ENCODE results near the gene THSD7B. TPM values are rescaled to one million over a fixed set of nuclear protein-coding genes. Genes with fewer than 3 reads are reported as not detected.

THSD7B gene
- total RNA-seq, 4 donors from 2014 or later = 0.27 TPM; not detected in 3

DNA sequence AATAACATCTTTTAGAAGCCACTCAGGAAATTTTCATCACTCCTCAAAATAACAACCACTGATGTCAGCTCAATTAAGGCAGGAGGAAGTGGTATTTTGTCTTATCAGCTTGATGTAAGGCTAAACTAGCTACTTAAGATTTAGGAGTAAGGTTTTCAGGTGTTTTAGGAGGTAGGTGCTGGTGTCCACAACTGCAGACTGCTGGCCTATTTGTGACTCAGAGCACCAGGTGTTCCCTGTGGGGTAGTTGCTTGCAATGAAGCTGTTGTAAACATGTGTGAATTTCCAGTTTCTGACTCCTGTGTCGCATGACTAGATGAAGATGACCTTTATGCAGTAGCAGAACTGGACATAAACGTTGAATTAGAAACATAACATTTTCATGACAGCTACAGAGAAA is 164.2 kb downstream of the THSD7B start:
- DNase-seq = no peak
- intact Hi-C loops (cut with DNase I; ENCODE audit: low total_unique reads) = no loop called here
- Histone ChIP-seq H3K4me1 (no peaks in the 10 kb centered on the region), H3K27ac (no peak overlapping the region), H3K27me3 (no peaks in the 10 kb centered on the region), H3K9me3 (no peaks in the 10 kb centered on the region), H3K4me3 (no peak overlapping the region), H3K36me3 (no peaks in the 10 kb centered on the region)
- WGBS, 2 donors (ENCODE audit: low coverage in 1 of 2) = 46 to 51% methylated on average over 2 of the region's 2 CpGs
- in situ Hi-C loops (cut with MboI; ENCODE audit: low pct_ligation_motif_present in 1 of 4, low pct_unique_long_range_greater_than_20kb in 1 of 4, low sequenced_read_pairs in 3 of 4) = no loop called here
- TF ChIP-seq POLR2A (IDR thresholded peaks at IDR 0.05) (no peak), EP300 (IDR thresholded peaks at IDR 0.05; ENCODE audit: low read depth) (no peak), POLR2AphosphoS5 (IDR thresholded peaks at IDR 0.05) (no peak)
- TF ChIP-seq, protein P1, sequence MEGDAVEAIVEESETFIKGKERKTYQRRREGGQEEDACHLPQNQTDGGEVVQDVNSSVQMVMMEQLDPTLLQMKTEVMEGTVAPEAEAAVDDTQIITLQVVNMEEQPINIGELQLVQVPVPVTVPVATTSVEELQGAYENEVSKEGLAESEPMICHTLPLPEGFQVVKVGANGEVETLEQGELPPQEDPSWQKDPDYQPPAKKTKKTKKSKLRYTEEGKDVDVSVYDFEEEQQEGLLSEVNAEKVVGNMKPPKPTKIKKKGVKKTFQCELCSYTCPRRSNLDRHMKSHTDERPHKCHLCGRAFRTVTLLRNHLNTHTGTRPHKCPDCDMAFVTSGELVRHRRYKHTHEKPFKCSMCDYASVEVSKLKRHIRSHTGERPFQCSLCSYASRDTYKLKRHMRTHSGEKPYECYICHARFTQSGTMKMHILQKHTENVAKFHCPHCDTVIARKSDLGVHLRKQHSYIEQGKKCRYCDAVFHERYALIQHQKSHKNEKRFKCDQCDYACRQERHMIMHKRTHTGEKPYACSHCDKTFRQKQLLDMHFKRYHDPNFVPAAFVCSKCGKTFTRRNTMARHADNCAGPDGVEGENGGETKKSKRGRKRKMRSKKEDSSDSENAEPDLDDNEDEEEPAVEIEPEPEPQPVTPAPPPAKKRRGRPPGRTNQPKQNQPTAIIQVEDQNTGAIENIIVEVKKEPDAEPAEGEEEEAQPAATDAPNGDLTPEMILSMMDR (IDR thresholded peaks at IDR 0.05) = no peak

DNA sequence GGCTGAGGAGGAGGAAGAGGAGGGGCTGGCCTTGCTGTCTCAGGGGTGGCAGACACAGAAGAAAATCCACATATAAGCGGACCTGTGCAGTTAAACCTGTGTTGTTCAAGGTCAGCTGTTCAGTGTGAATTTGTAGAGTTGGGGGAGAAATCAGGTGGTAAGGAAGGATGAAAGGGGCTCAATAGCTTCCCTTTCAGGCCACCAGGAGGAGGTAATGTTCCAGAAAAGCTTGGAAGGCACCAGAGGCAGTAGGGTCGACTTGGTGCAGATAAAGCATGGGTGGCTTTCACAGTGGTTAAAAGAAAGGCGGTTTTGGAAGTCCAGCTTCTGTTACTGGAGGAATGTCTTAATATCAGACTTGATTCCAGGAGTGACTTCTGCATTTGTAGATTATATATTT is 167.4 kb downstream of the THSD7B start:
- no peak overlapping the region for H3K27ac ChIP-seq
- H3K9me3 ChIP-seq = no peaks in the 10 kb centered on the region
- no peaks in the 10 kb centered on the region for H3K36me3 ChIP-seq
- no peak for DNase-seq
- intact Hi-C loops (cut with DNase I; ENCODE audit: low total_unique reads) = no loop called here
- H3K27me3 ChIP-seq = no peaks in the 10 kb centered on the region
- H3K4me3 ChIP-seq = no peak overlapping the region
- 38 to 50% methylated on average over 2 to 3 of the region's 3 CpGs for WGBS, 2 donors (ENCODE audit: low coverage in 1 of 2)
- H3K4me1 ChIP-seq = no peaks in the 10 kb centered on the region
- in situ Hi-C loops (cut with MboI; ENCODE audit: low pct_ligation_motif_present in 1 of 4, low pct_unique_long_range_greater_than_20kb in 1 of 4, low sequenced_read_pairs in 3 of 4) = no loop called here
- no peak for TF ChIP-seq POLR2A (IDR thresholded peaks at IDR 0.05)
- TF ChIP-seq, protein P1 (IDR thresholded peaks at IDR 0.05) = peak in 1 of 5 experiments; percentile 9

DNA sequence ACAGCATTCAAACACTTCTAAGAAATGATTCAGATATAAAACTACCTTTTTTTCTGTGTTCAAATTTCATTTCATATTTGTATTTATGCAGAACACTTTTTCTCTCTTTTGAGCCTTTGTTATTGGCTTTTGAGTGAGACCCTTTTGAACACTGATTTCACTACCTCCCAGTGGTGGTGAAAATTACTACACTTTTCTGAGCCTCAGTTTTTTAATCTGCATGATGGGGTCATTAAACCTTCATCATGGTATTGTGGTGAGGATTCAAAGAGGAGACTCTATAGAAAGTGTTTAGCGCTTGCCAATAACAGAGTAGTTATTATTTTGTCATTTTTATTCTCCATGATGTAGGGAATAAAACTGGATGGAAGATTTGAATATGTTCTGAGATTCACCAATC is 169.8 kb downstream of the THSD7B start:
- no peaks in the 10 kb centered on the region for H3K27me3 ChIP-seq
- no peak for DNase-seq
- H3K9me3 ChIP-seq = no peaks in the 10 kb centered on the region
- H3K27ac ChIP-seq = no peak overlapping the region
- H3K36me3 ChIP-seq = no peaks in the 10 kb centered on the region
- no peak overlapping the region for H3K4me3 ChIP-seq
- in situ Hi-C loops (cut with MboI; ENCODE audit: low pct_ligation_motif_present in 1 of 4, low pct_unique_long_range_greater_than_20kb in 1 of 4, low sequenced_read_pairs in 3 of 4) (no loop called here), intact Hi-C loops (cut with DNase I; ENCODE audit: low total_unique reads) (no loop called here)
- TF ChIP-seq POLR2A (IDR thresholded peaks at IDR 0.05) = no peak
- TF ChIP-seq EP300 (IDR thresholded peaks at IDR 0.05; ENCODE audit: low read depth) = no peak
- TF ChIP-seq, protein P1 (IDR thresholded peaks at IDR 0.05) = no peak
- TF ChIP-seq POLR2AphosphoS5 (IDR thresholded peaks at IDR 0.05) = no peak
- no peaks in the 10 kb centered on the region for H3K4me1 ChIP-seq
- 86 to 91% methylated on average over 1 of the region's 1 CpG for WGBS, 2 donors (ENCODE audit: low coverage in 1 of 2)

DNA sequence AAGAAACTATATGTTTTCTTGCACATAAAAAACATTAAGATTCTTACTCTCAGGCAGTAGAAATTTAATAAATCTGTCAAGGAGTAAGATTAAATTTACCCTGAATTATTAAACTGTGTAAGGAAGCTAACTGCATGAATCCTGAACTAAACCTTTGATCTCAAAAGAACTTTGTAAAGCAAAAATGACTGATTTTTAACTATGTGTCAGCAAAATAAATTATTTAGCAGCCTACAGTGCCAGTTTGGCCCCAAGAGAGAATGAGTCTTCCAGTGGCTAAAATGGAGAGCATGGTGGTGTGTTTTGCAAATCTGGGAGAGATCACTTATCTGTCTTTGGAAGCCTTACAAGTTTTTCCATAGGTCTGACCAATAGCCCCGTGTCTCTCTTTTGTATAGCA is 190.7 kb downstream of the THSD7B start:
- Histone ChIP-seq H3K36me3 (no peaks in the 10 kb centered on the region), H3K27ac (no peak overlapping the region), H3K4me1 (no peaks in the 10 kb centered on the region), H3K9me3 (no peaks in the 10 kb centered on the region), H3K27me3 (no peaks in the 10 kb centered on the region), H3K4me3 (no peak overlapping the region)
- in situ Hi-C loops (cut with MboI; ENCODE audit: low pct_ligation_motif_present in 1 of 4, low pct_unique_long_range_greater_than_20kb in 1 of 4, low sequenced_read_pairs in 3 of 4) (no loop called here), intact Hi-C loops (cut with DNase I; ENCODE audit: low total_unique reads) (no loop called here)
- no peak for DNase-seq
- 0 to 34% methylated on average over 1 of the region's 1 CpG for WGBS, 2 donors (ENCODE audit: low coverage in 1 of 2)
- TF ChIP-seq POLR2A (IDR thresholded peaks at IDR 0.05) (no peak), EP300 (IDR thresholded peaks at IDR 0.05; ENCODE audit: low read depth) (no peak), POLR2AphosphoS5 (IDR thresholded peaks at IDR 0.05) (no peak)
- TF ChIP-seq, protein P1 (IDR thresholded peaks at IDR 0.05) = no peak
